VCaP (cell line): Measurements from ENCODE around the gene CASKIN1.

ENCODE experiments used
- H3K27ac ChIP-seq: fragments of 450-650 bp; 2 replicates; pipeline ENCODE4 v1.5.1; 2017
- CTCF ChIP-seq: fragments of 450-650 bp; conservative IDR thresholded peaks from 2 replicates; pipeline ENCODE4 v1.5.1; 2017; ENCODE audit warnings: mild to moderate bottlenecking, moderate library complexity

Gene CASKIN1

GRCh38 chr16:2230376-2230775, 34.0 kb upstream of the CASKIN1 start:
- TF ChIP-seq CTCF = no peak
- H3K27ac ChIP-seq = no peak overlapping the region

GRCh38 chr16:2229632-2230250, 33.3 kb upstream of the CASKIN1 start:
- no peak for TF ChIP-seq CTCF
- no peak overlapping the region for H3K27ac ChIP-seq

- no peak for TF ChIP-seq CTCF
- H3K27ac ChIP-seq = no peak overlapping the region
Observed at GRCh38 chr16:2229091-2229490, 32.7 kb upstream of the CASKIN1 start.

GRCh38 chr16:2228161-2228824, 31.9 kb upstream of the CASKIN1 start:
- no peak overlapping the region for H3K27ac ChIP-seq
- no peak for TF ChIP-seq CTCF

GRCh38 chr16:2226918-2227317, 30.5 kb upstream of the CASKIN1 start:
- peak overlapping the region; percentile 26 for H3K27ac ChIP-seq
- no peak for TF ChIP-seq CTCF

- TF ChIP-seq CTCF = no peak
- peak overlapping the region; percentile 26 for H3K27ac ChIP-seq
Observed at GRCh38 chr16:2226245-2226793, 29.9 kb upstream of the CASKIN1 start.

GRCh38 chr16:2223942-2224486, 27.6 kb upstream of the CASKIN1 start:
- TF ChIP-seq CTCF = no peak

More at GRCh38 chr16:2223942-2224486, 27.6 kb upstream of the CASKIN1 start:
- peak overlapping the region; percentile 80 for H3K27ac ChIP-seq
